K562 (cell line): ENCODE measurements around the gene NR3C2. TPM values are rescaled to one million over a fixed set of nuclear protein-coding genes. Genes with fewer than 3 reads are reported as not detected.

ENCODE experiments used
- ATAC-seq: fragments of 200-7000 bp; cut with Tn5 transposase; 3 replicates; pipeline ENCODE4 v1.9.1; 2020; ENCODE audit warnings: moderate library complexity
- BruUV-seq: library from RNA; stranded (reverse); fragments of 400-500 nt; replicated peaks from 2 replicates; lab custom pipeline; 2021; lab: Mats Ljungman, UMichigan
- CTCF ChIA-PET: fragments of 300-600 bp; formaldehyde crosslinking; extraction: SDS; loops from one replicate; lab custom pipeline; 2021; ENCODE audit warnings: low intra/inter-chr PET ratio; lab: Yijun Ruan, JAX
- POLR2A ChIA-PET: fragments of 300-600, 350-650 bp; sonication (Branson Sonifier 250); formaldehyde crosslinking; extraction: SDS; loops from one replicate; lab custom pipeline; 2021; ENCODE audit warnings: antibody characterized with exemption, inconsistent platforms; lab: Yijun Ruan, JAX
- DNase-seq, 4 experiments: peaks; one replicate each; pipeline versions ENCODE4 v3.0.0 to v3.0.0-alpha.2; 2011 to 2018; ENCODE audit warnings: low spot score in 3 of 4, mixed read lengths in 3 of 4; ENCODE audit errors: extremely low read depth in 1 of 4
- FAIRE-seq: peaks from 2 replicates; lab custom pipeline; 2011; peaks lifted over from hg19 to GRCh38; lab: Jason Lieb, UNC
- H2AFZ ChIP-seq: 2 replicates; pipeline ENCODE4 v1.6.0; 2011; ENCODE audit warnings: low read depth, low read length, control low read depth, inconsistent platforms
- H3K27ac ChIP-seq: fragments of 200-600 bp; 3 replicates; pipeline ENCODE4 v1.8.0; 2011; ENCODE audit warnings: low read depth, mild to moderate bottlenecking, control low read depth, inconsistent platforms, low read length, moderate library complexity, mixed read lengths; ENCODE audit errors: extremely low read depth
- H3K27me3 ChIP-seq, 2 experiments: fragments of 300-600 bp in 1 of 2; 2 replicates in 1 of 2; 3 replicates in 1 of 2; pipeline versions ENCODE4 v1.6.0 to v1.8.0; 2011; ENCODE audit warnings: inconsistent platforms in 2 of 2, low read length in 2 of 2, mild to moderate bottlenecking in 1 of 2, mixed read lengths in 1 of 2, moderate library complexity in 1 of 2; ENCODE audit not compliant: control insufficient read depth in 2 of 2, insufficient read depth in 2 of 2
- H3K36me3 ChIP-seq: fragments of 300-600 bp; 3 replicates; pipeline ENCODE4 v1.8.0; 2011; ENCODE audit warnings: mild to moderate bottlenecking, low read length, inconsistent platforms; ENCODE audit not compliant: control insufficient read depth, insufficient read depth
- H3K4me1 ChIP-seq, 2 experiments: fragments of 200-600 bp in 1 of 2; replicated peaks in 1 of 2; 2 replicates in 1 of 2; 3 replicates in 1 of 2; pipeline versions ENCODE4 v1.5.1 to v1.8.0; 2011; ENCODE audit warnings: inconsistent platforms in 2 of 2, low read length in 2 of 2, mild to moderate bottlenecking in 1 of 2, mixed read lengths in 1 of 2, moderate library complexity in 1 of 2; ENCODE audit not compliant: control insufficient read depth in 2 of 2, insufficient read depth in 2 of 2
- H3K4me2 ChIP-seq: 2 replicates; pipeline ENCODE4 v1.6.1; 2011; ENCODE audit warnings: low read length, control low read depth, inconsistent platforms, mixed read lengths; ENCODE audit not compliant: insufficient read depth
- H3K4me3 ChIP-seq: fragments of 200-600 bp; sonication (generic), shearing (Covaris generic); 2 replicates; pipeline ENCODE4 v1.5.1; 2016; ENCODE audit warnings: control low read depth, inconsistent platforms
- H3K79me2 ChIP-seq: fragments of 200-600 bp; 3 replicates; pipeline ENCODE4 v1.8.0; 2011; ENCODE audit warnings: low read length, inconsistent platforms; ENCODE audit not compliant: control insufficient read depth, insufficient read depth
- H3K9ac ChIP-seq, 2 experiments: 2 replicates each; pipeline versions ENCODE4 v1.6.0 to v1.6.1; 2011; ENCODE audit warnings: low read depth in 2 of 2, low read length in 2 of 2, control low read depth in 1 of 2, inconsistent platforms in 1 of 2, mild to moderate bottlenecking in 1 of 2, mixed read lengths in 1 of 2; ENCODE audit not compliant: insufficient read depth in 1 of 2
- H3K9me1 ChIP-seq: one replicate; pipeline ENCODE4 v1.6.0; 2011; ENCODE audit warnings: inconsistent platforms, mild to moderate bottlenecking, low read length, moderate library complexity; ENCODE audit not compliant: control insufficient read depth, insufficient read depth
- H3K9me3 ChIP-seq: replicated peaks from 2 replicates; pipeline ENCODE4 v1.5.1; 2011; ENCODE audit warnings: low read depth, low read length, inconsistent platforms; ENCODE audit not compliant: control insufficient read depth, insufficient read depth
- H4K20me1 ChIP-seq: replicated peaks from 2 replicates; pipeline ENCODE4 v1.6.1; 2011; ENCODE audit warnings: low read length, inconsistent platforms, mixed read lengths; ENCODE audit not compliant: control insufficient read depth, insufficient read depth
- BCLAF1 ChIP-seq, 2 experiments: fragments of 450-650 bp in 1 of 2; IDR thresholded peaks; 2 replicates each; pipeline ENCODE4 v1.6.1; 2011 to 2017; ENCODE audit warnings: low read depth in 2 of 2, antibody characterized with exemption in 1 of 2, borderline replicate concordance in 1 of 2, low read length in 1 of 2, mild to moderate bottlenecking in 1 of 2, mixed read lengths in 1 of 2; ENCODE audit not compliant: control insufficient read depth in 1 of 2
- GATA2 ChIP-seq: sonication (generic); formaldehyde crosslinking; IDR thresholded peaks from 2 replicates; pipeline ENCODE4 v1.4.0; 2020; ENCODE audit warnings: mild to moderate bottlenecking, missing genetic modification reagents
- MEF2A ChIP-seq: IDR thresholded peaks from 2 replicates; pipeline ENCODE4 v1.6.1; 2011; ENCODE audit warnings: low read depth, mild to moderate bottlenecking, low read length, moderate library complexity; ENCODE audit not compliant: control insufficient read depth
- MTA1 ChIP-seq: fragments of 450-650 bp; IDR thresholded peaks from 2 replicates; pipeline ENCODE4 v1.6.1; 2017; ENCODE audit warnings: borderline replicate concordance
- POLR2AphosphoS5 ChIP-seq: IDR thresholded peaks from 2 replicates; pipeline ENCODE4 v1.6.1; 2011; ENCODE audit warnings: mild to moderate bottlenecking, low read depth, low read length, moderate library complexity; ENCODE audit not compliant: control insufficient read depth, insufficient read depth
- POLR2B ChIP-seq: fragments of 450-650 bp; IDR thresholded peaks from 2 replicates; pipeline ENCODE4 v1.6.1; 2018; ENCODE audit warnings: low read depth; ENCODE audit not compliant: partially characterized antibody
- POLR2G ChIP-seq: fragments of 200-400 bp; formaldehyde crosslinking; IDR thresholded peaks from 2 replicates; pipeline ENCODE4 v1.6.1; 2017; ENCODE audit warnings: low read depth, mild to moderate bottlenecking, antibody characterized with exemption, low read length, moderate library complexity
- U2AF2 ChIP-seq: fragments of 200-400 bp; formaldehyde crosslinking; optimal IDR thresholded peaks from 2 replicates; pipeline ENCODE3; 2017; ENCODE audit warnings: low read depth, mild to moderate bottlenecking, low read length
- WGBS: fragments of 100-300 bp; shearing (Covaris generic); methylation state at CpG from one replicate; pipeline ENCODE4 v1.1.6; 2016; ENCODE audit warnings: low coverage, mixed read lengths; ENCODE audit not compliant: insufficient coverage; ENCODE audit errors: missing lambda C conversion rate; 5-methylcytosine and 5-hydroxymethylcytosine counted together
- in situ Hi-C: fragments of 300-500 bp; cut with MboI; formaldehyde crosslinking; loops from 4 replicates; pipeline ENCODE4 v1.15.0; 2018; ENCODE audit warnings: inconsistent platforms, mixed read lengths
- intact Hi-C: fragments of 100-400 bp; cut with micrococcal nuclease; formaldehyde crosslinking; loops from 2 replicates; pipeline ENCODE4 v1.14.2; 2022
- polyA plus RNA-seq, 8 experiments: library from polyadenylated mRNA; depleted of rRNA in 4 of 8; stranded (reverse) in 5 of 8; unstranded in 3 of 8; fragments of >200 nt; fragmentation: Nextera tagmentation in 2 of 8; fragmentation: Illumina TruSeq in 1 of 8; extraction: Ambion mirVana in 2 of 8; extraction: Trizol in 1 of 8; gene quantifications; 2 replicates each; pipeline versions ENCODE4 v1.2.1 to v1.2.3, GENCODE V29; 2011 to 2014; ENCODE audit warnings: inconsistent platforms in 1 of 8, missing spikeins in 1 of 8
- total RNA-seq, 7 experiments: library from RNA; depleted of rRNA in 6 of 7; stranded (reverse); fragments of >200 nt in 6 of 7; fragmentation: Illumina TruSeq in 2 of 7; extraction: Trizol in 2 of 7; gene quantifications; 2 replicates each; pipeline versions ENCODE4 v1.2.1 to v1.2.3, GENCODE V29; 2011 to 2021; ENCODE audit warnings: low replicate concordance in 1 of 7
- TF ChIP-seq, protein P1 (sequence below): fragments of 450-650 bp; IDR thresholded peaks from 2 replicates; pipeline ENCODE4 v1.6.1; 2016
- TF ChIP-seq, protein P2 (sequence below): fragments of 450-650 bp; IDR thresholded peaks from 2 replicates; pipeline ENCODE4 v1.6.1; 2016; ENCODE audit warnings: missing biosample characterization, missing genetic modification characterization

Gene NR3C2
- total and polyA plus RNA-seq, 9 of the 15 experiments (the other 6 are each of a cell fraction or from before 2014, with no cell fraction given) = 0.01 to 0.28 (median 0.16) TPM; not detected in 2

GRCh38 chr4:148077581-148077980, 364.6 kb downstream of the NR3C2 start:
- WGBS = 0% methylated on average over 1 of the region's 1 CpG
- no peak for ATAC-seq
- Histone ChIP-seq H4K20me1 (no peaks in the 10 kb centered on the region), H3K36me3 (no peaks in the 10 kb centered on the region)
- TF ChIP-seq GATA2 (CRISPR knock-in tag) = no peak
- TF ChIP-seq, all 486 proteins: peak for 0
- Histone ChIP-seq H3K79me2 (no peaks in the 10 kb centered on the region), H3K9me1 (no peaks in the 10 kb centered on the region), H2AFZ (no peak overlapping the region), H3K4me1 (no peaks in the 10 kb centered on the region), H3K4me2 (no peak overlapping the region), H3K4me3 (no peak overlapping the region), H3K9ac (no peak overlapping the region), H3K27ac (no peak overlapping the region), H3K27me3 (0 out of 5 replicates have a peak, but pooled peaks cover 0 to 6% of the 10 kb centered on the region in 2 experiments), H3K9me3 (no peaks in the 10 kb centered on the region)
- POLR2A ChIA-PET = interaction anchor here (0.6 kb wide), 1 partner anchor 47 kb away, joined by 3 read pairs; no protein-coding TSS in a partner anchor
- DNase-seq (no peak), FAIRE-seq (no peak)
- in situ Hi-C loops = no loop called here
- BruUV-seq = no TSS peak
- CTCF ChIA-PET = no interaction called here
- intact Hi-C loops = no loop called here

DNA sequence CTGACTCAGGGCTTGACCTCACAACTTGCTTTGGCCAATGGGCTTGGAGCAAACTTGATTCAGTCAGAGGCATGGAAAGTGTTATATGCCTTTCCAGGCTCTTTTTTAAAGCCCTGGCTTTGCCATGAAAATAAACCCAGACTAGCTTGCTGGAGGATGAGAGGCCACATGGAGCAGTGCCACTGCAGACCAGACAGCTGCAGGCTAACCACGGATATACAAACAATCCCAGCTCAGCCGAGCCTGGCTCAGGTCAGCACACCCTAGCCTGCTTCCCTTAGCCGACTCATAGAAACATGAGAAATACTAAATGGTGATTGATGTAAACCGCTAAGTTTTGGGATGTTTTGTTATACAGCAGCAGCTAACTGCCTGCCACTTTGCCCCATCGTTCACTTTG, 365.2 kb downstream of the NR3C2 start:
- no peak for ATAC-seq
- Histone ChIP-seq H3K4me1 (no peaks in the 10 kb centered on the region), H3K27me3 (0 out of 5 replicates have a peak, but pooled peaks cover 0 to 6% of the 10 kb centered on the region in 2 experiments), H3K27ac (no peak overlapping the region), H3K4me3 (no peak overlapping the region), H3K9me1 (no peaks in the 10 kb centered on the region), H3K79me2 (no peaks in the 10 kb centered on the region), H4K20me1 (no peaks in the 10 kb centered on the region), H2AFZ (no peak overlapping the region), H3K36me3 (no peaks in the 10 kb centered on the region), H3K9me3 (no peaks in the 10 kb centered on the region), H3K9ac (no peak overlapping the region), H3K4me2 (no peak overlapping the region)
- ChIA-PET POLR2A (interaction anchor here (0.6 kb wide), 1 partner anchor 47 kb away, joined by 3 read pairs; no protein-coding TSS in a partner anchor), CTCF (no interaction called here)
- intact Hi-C loops = no loop called here
- 0% methylated on average over 5 of the region's 5 CpGs for WGBS
- no peak for DNase-seq
- FAIRE-seq = no peak
- in situ Hi-C loops = no loop called here
- BruUV-seq = no TSS peak
- TF ChIP-seq, protein P1, sequence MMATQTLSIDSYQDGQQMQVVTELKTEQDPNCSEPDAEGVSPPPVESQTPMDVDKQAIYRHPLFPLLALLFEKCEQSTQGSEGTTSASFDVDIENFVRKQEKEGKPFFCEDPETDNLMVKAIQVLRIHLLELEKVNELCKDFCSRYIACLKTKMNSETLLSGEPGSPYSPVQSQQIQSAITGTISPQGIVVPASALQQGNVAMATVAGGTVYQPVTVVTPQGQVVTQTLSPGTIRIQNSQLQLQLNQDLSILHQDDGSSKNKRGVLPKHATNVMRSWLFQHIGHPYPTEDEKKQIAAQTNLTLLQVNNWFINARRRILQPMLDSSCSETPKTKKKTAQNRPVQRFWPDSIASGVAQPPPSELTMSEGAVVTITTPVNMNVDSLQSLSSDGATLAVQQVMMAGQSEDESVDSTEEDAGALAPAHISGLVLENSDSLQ = no peak
- TF ChIP-seq POLR2G (no peak), MEF2A (no peak), POLR2AphosphoS5 (no peak), POLR2B (no peak), MTA1 (no peak), U2AF2 (no peak), BCLAF1 (IDR thresholded peaks at IDR 0.05; ENCODE audit: borderline replicate concordance in 1 of 2, control insufficient read depth in 1 of 2, low read depth in 2 of 2, low read length in 1 of 2) (no peak)
- TF ChIP-seq, protein P2, sequence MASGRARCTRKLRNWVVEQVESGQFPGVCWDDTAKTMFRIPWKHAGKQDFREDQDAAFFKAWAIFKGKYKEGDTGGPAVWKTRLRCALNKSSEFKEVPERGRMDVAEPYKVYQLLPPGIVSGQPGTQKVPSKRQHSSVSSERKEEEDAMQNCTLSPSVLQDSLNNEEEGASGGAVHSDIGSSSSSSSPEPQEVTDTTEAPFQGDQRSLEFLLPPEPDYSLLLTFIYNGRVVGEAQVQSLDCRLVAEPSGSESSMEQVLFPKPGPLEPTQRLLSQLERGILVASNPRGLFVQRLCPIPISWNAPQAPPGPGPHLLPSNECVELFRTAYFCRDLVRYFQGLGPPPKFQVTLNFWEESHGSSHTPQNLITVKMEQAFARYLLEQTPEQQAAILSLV = no peak
